ENCODE data around the gene ZFP1.

DNA sequence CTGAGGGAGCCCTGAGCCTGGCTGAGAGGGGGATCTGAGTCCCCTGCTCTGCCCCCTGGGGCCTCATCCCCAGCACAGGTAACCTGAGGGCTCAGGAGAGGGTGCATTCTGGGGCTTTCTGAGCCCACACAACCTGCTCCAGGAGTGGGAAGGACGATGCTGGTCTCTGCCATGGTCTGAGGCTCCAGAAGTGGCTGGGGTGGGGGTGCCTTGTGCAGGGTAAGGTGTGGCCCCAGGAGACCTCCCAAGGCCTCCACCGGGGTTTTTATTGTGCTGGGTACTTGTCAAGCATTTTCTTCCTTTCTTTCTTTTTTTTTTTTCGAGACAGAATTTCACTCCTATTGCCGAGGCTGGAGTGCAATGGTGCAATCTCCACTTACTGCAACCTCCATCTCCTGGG is 70.8 kb downstream of the ZFP1 start:
- TF ChIP-seq, protein P1, sequence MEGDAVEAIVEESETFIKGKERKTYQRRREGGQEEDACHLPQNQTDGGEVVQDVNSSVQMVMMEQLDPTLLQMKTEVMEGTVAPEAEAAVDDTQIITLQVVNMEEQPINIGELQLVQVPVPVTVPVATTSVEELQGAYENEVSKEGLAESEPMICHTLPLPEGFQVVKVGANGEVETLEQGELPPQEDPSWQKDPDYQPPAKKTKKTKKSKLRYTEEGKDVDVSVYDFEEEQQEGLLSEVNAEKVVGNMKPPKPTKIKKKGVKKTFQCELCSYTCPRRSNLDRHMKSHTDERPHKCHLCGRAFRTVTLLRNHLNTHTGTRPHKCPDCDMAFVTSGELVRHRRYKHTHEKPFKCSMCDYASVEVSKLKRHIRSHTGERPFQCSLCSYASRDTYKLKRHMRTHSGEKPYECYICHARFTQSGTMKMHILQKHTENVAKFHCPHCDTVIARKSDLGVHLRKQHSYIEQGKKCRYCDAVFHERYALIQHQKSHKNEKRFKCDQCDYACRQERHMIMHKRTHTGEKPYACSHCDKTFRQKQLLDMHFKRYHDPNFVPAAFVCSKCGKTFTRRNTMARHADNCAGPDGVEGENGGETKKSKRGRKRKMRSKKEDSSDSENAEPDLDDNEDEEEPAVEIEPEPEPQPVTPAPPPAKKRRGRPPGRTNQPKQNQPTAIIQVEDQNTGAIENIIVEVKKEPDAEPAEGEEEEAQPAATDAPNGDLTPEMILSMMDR (conservative IDR thresholded peaks at IDR 0.05; ENCODE audit: low read depth, low read length) = no peak
- TF ChIP-seq, protein P2, sequence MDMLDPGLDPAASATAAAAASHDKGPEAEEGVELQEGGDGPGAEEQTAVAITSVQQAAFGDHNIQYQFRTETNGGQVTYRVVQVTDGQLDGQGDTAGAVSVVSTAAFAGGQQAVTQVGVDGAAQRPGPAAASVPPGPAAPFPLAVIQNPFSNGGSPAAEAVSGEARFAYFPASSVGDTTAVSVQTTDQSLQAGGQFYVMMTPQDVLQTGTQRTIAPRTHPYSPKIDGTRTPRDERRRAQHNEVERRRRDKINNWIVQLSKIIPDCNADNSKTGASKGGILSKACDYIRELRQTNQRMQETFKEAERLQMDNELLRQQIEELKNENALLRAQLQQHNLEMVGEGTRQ (IDR thresholded peaks at IDR 0.05; ENCODE audit: low read depth, low read length) = no peak
- no peak for TF ChIP-seq POLR2A (IDR thresholded peaks at IDR 0.05; ENCODE audit: low read depth, low read length)
- TF ChIP-seq, protein P3, sequence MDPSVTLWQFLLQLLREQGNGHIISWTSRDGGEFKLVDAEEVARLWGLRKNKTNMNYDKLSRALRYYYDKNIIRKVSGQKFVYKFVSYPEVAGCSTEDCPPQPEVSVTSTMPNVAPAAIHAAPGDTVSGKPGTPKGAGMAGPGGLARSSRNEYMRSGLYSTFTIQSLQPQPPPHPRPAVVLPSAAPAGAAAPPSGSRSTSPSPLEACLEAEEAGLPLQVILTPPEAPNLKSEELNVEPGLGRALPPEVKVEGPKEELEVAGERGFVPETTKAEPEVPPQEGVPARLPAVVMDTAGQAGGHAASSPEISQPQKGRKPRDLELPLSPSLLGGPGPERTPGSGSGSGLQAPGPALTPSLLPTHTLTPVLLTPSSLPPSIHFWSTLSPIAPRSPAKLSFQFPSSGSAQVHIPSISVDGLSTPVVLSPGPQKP (IDR thresholded peaks at IDR 0.05; ENCODE audit: borderline replicate concordance, low read depth, low read length) = no peak
- TF ChIP-seq BHLHE40 (IDR thresholded peaks at IDR 0.05; ENCODE audit: low read depth, low read length) = no peak

Measured in IMR-90 (cell line).